ENCODE measurements around the gene GKN1.

The GKN1 gene

DNA sequence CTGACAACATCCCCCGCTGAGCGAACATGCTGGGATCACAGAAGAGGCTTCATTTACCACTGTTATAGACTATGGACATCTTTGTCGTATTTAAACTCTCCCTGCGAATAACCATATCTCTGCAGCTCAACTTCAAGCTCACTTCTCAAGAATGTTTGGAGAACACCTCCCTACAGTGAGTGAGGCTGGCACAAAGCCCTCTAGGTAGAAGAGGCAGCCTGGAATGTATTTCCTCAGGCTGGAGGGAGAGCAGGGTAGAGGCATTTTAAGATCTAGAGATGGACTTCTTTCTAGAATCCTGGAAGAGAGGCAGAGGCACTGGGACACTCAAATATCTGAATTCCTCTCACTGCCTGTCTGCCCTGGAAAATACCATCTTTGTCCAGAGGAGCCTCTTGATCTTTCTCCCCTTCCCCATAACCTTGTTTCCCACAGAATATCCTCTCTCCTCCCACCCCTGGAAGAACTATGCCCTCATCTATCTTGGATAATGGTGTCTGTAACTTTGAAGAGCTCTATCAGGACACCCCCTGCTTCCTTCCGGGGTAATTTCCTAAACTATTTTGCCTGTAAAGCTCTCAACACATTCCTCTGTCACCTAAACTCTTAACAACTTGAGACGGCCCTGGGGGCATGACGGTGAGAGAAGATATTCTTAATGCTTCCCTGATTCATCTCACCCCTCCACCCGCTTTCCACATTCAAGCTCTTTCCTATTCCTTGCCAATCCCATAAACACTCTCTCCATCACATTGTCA lies 36.2 kb downstream of the GKN1 start:
- no peak for DNase-seq (ENCODE audit: low read depth)
- no peaks in the 10 kb centered on the region for H3K9me3 ChIP-seq (ENCODE audit: control insufficient read depth, low read length)

DNA sequence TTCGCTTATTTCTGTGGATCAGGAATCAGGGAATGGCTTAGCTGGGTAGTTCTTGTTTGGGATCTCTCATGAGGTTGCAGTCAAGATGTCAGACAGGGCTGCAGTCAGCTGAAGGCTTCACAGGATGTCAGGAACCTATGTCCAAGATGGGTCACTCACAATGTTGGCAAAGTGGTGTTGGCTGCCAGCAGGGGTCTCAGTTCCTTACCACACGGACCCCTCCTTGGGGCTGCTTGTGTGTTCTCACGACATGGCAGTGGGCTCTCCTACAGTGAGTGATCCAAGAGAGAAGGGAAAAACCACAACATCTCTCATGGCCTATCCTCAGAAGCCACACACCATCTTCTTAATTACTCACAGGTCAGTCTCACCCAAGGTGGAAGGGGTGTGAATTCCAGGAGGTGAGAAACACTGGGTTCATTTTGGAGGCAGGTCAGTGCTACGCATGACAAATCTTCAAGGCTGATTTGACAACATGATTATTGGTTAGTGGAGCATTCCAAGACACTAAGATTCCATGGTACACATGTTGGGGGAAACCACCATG lies 37.2 kb downstream of the GKN1 start:
- H3K27me3 ChIP-seq (replicated peaks; ENCODE audit: control insufficient read depth, insufficient read depth, low read length), result no peaks in the 10 kb centered on the region
- no peak overlapping the region for H3K4me3 ChIP-seq (ENCODE audit: low read length)
- no peaks in the 10 kb centered on the region for H3K9me3 ChIP-seq (ENCODE audit: control insufficient read depth, low read length)
- no peak for DNase-seq (ENCODE audit: low read depth)
- peaks cover 26% of the 10 kb centered on the region for H3K4me1 ChIP-seq (ENCODE audit: control insufficient read depth, insufficient read depth, low read length)
- H3K36me3 ChIP-seq (ENCODE audit: control insufficient read depth, insufficient read depth, low read length, severe bottlenecking), result no peaks in the 10 kb centered on the region
- H3K9ac ChIP-seq (ENCODE audit: low read length), result no peak overlapping the region

More for the DNA sequence above, 36.2 kb downstream of the GKN1 start:
- Histone ChIP-seq H3K36me3 (ENCODE audit: control insufficient read depth, insufficient read depth, low read length, severe bottlenecking) (no peaks in the 10 kb centered on the region), H3K27me3 (replicated peaks; ENCODE audit: control insufficient read depth, insufficient read depth, low read length) (no peaks in the 10 kb centered on the region), H3K9ac (ENCODE audit: low read length) (no peak overlapping the region), H3K4me1 (ENCODE audit: control insufficient read depth, insufficient read depth, low read length) (peaks cover 26% of the 10 kb centered on the region), H3K4me3 (ENCODE audit: low read length) (no peak overlapping the region)

DNA sequence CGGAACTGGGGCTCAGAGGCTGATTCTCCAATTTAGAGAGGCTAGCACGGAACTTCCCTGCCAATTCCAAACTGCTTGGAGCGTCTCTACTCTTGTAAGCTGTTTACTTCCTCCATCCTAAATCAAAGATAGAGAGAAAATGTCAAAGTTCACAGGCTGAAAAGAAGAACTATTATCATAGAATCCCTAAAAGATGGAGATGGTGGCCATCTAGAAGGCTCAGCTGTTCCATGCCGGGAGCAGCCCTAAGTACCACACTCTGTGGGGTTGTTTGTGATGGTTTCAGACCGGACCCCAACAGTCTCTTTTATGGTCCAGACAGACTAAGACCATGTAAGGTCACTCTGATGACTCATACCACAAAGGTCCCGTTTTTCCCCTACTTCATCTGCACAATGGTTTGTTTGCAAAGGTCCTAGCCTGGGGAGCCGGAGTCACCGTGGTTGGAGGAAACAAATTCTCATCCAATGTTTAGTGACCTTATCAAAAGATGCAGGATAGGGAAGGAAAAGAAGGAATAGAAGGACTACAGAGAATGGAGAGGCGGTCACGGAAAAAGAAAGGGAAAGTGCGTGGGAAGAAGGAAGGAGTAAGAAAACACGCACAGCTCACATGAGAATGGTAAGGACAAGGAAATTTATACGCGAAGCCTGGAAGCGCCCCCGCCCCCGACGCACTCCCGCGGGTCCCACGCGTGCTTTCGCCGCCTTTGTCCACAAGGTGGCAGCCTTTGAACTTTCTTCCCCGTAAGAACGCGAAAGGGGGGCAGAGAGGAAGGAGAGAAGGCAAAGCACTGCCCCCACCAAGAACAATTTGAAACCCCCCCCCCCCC lies 38.1 kb downstream of the GKN1 start:
- peak; percentile 94 for DNase-seq (ENCODE audit: low read depth)
- peaks cover 33% of the 10 kb centered on the region for H3K4me1 ChIP-seq (ENCODE audit: control insufficient read depth, insufficient read depth, low read length)
- no peaks in the 10 kb centered on the region for H3K36me3 ChIP-seq (ENCODE audit: control insufficient read depth, insufficient read depth, low read length, severe bottlenecking)
- peak overlapping the region; percentile 96 for H3K4me3 ChIP-seq (ENCODE audit: low read length)
- H3K27me3 ChIP-seq (replicated peaks; ENCODE audit: control insufficient read depth, insufficient read depth, low read length), result no peaks in the 10 kb centered on the region
- H3K9me3 ChIP-seq (ENCODE audit: control insufficient read depth, low read length), result no peaks in the 10 kb centered on the region
- H3K9ac ChIP-seq (ENCODE audit: low read length), result peak overlapping the region; percentile 92

DNA sequence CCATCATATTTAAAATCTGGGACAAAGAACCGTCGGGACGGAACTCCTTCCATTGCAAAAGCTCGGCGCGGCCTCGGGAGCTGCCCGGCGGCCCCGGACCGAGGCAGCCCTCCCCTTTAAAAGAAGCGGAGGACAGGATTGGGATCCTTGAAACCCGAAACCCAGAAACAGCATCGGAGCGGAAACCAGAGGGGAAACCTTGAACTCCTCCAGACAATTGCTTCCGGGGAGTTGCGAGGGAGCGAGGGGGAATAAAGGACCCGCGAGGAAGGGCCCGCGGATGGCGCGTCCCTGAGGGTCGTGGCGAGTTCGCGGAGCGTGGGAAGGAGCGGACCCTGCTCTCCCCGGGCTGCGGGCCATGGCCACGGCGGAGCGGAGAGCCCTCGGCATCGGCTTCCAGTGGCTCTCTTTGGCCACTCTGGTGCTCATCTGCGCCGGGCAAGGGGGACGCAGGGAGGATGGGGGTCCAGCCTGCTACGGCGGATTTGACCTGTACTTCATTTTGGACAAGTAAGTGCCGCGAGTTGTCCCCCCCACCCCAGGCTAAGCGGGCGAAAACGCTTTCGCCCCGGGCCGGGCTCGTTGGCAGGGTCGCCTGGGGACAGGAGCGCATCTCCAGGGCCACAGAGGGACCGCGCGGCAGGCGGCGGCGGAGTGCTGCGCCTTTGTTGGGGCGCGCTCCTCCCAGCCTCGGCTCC lies 38.9 kb downstream of the GKN1 start, which contains the start of gene ANTXR1:
ANTXR1 (plus strand) TSS at position 38 of the 698 bp plus-strand sequence; CDS start at position 359, 321 bp downstream.
- Histone ChIP-seq H3K9ac (ENCODE audit: low read length) (peak within 1 kb of the TSS; percentile 92), H3K9me3 (ENCODE audit: control insufficient read depth, low read length) (no peaks in the 10 kb centered on the region), H3K36me3 (ENCODE audit: control insufficient read depth, insufficient read depth, low read length, severe bottlenecking) (no peaks in the 10 kb centered on the region), H3K27me3 (replicated peaks; ENCODE audit: control insufficient read depth, insufficient read depth, low read length) (no peaks in the 10 kb centered on the region), H3K4me1 (ENCODE audit: control insufficient read depth, insufficient read depth, low read length) (peaks cover 31% of the 10 kb centered on the region), H3K4me3 (ENCODE audit: low read length) (peak within 1 kb of the TSS; percentile 96)
- peak; percentile 92 for DNase-seq (ENCODE audit: low read depth)

DNA sequence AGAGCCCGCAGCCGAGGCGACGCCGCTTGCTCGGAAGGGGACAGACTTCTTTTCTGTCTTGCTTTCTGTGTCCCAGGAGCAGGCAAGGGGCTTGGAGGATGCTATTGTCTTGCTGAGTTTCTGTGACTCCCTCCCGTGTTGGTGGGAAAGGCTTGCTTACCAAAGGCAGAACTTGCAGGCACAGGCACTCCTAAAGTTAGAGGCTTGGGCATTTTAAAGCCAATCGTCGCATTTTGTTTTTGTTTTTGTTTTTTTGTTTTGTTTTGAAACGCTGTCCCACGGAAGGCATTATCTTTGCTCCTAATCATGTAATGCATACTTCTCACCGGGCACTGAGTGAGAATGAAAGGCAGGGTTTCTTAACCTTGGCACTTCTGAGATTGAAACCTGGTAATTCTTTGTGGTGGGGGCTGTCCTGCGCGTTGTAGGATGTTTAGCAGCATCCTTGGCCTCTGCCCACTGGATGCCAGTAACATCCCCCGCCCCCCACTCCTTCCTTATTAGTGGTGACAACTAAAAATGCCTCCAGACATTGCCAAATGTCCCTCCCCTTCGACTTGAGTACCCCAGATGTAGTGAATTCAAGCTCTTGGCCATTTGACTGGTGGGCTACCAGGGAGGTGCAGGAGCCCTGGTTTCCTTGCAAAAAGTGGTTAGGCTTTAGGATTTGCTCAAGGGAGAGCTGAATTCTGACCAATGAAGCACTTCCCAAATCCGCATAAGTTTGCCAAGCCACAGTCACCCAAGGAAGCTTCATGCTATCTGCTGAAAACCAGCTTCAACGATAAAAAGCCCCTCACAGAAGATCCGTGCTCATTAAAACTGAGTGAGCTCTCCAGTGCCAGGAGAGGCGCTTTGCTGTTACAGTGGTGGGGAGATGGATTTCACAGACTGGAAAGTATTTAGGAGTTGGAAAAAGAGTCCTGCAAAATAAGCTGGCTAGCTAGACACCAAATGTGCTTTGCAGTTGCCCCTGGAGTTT lies 39.7 kb downstream of the GKN1 start:
- H3K9ac ChIP-seq (ENCODE audit: low read length), result peak overlapping the region; percentile 92
- H3K4me1 ChIP-seq (ENCODE audit: control insufficient read depth, insufficient read depth, low read length), result peaks cover 37% of the 10 kb centered on the region
- H3K27me3 ChIP-seq (replicated peaks; ENCODE audit: control insufficient read depth, insufficient read depth, low read length), result no peaks in the 10 kb centered on the region
- H3K36me3 ChIP-seq (ENCODE audit: control insufficient read depth, insufficient read depth, low read length, severe bottlenecking), result no peaks in the 10 kb centered on the region
- H3K9me3 ChIP-seq (ENCODE audit: control insufficient read depth, low read length), result no peaks in the 10 kb centered on the region
- H3K4me3 ChIP-seq (ENCODE audit: low read length), result peak overlapping the region; percentile 96
- DNase-seq (ENCODE audit: low read depth), result peak; percentile 72

DNA sequence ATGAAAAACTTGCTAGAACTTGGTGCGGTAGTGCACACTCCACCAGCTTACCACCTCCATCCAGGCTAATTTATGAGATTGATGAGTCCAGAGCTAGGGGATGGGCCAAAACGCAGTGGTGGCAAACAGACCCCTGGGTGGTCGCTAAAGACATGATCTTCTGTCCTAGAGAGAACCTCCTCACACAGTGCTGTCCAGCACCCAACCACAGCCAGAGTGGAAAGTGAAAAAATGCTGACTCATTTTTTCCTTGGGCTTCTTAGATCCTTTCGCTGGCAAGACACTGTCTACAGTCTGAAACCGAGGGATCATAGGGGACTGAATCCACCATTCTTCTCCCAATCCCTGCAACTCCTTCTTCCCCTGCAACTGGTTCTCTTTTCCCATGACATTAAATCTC lies 42.6 kb downstream of the GKN1 start:
- H3K4me3 ChIP-seq (ENCODE audit: low read length), result peak overlapping the region; percentile 13
- no peaks in the 10 kb centered on the region for H3K9me3 ChIP-seq (ENCODE audit: control insufficient read depth, low read length)
- H3K27me3 ChIP-seq (replicated peaks; ENCODE audit: control insufficient read depth, insufficient read depth, low read length), result no peaks in the 10 kb centered on the region
- no peaks in the 10 kb centered on the region for H3K36me3 ChIP-seq (ENCODE audit: control insufficient read depth, insufficient read depth, low read length, severe bottlenecking)
- no peak overlapping the region for H3K9ac ChIP-seq (ENCODE audit: low read length)
- DNase-seq (ENCODE audit: low read depth), result peak; percentile 81
- peaks cover 51% of the 10 kb centered on the region for H3K4me1 ChIP-seq (ENCODE audit: control insufficient read depth, insufficient read depth, low read length)

DNA sequence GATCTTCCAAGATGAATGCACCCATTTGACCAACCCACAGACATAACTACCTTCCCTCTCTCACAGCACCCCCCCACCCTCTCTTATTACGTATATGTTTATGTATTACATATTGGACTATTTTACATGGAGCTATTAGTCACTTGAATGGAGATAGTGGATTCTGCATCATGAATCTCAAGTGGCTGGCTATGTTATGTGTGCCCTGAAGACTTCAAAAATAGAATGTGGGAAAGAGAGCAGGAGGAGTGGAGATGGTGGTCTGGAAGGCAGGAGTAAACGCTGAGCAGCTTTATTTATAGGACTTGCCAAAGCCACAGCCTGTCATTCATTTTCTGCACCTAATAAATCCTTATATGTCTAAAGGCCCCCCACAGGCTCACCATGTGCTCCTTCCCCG lies 43.4 kb downstream of the GKN1 start:
- Histone ChIP-seq H3K36me3 (ENCODE audit: control insufficient read depth, insufficient read depth, low read length, severe bottlenecking) (no peaks in the 10 kb centered on the region), H3K9ac (ENCODE audit: low read length) (no peak overlapping the region), H3K9me3 (ENCODE audit: control insufficient read depth, low read length) (no peaks in the 10 kb centered on the region), H3K27me3 (replicated peaks; ENCODE audit: control insufficient read depth, insufficient read depth, low read length) (no peaks in the 10 kb centered on the region), H3K4me1 (ENCODE audit: control insufficient read depth, insufficient read depth, low read length) (peaks cover 45% of the 10 kb centered on the region), H3K4me3 (ENCODE audit: low read length) (no peak overlapping the region)
- no peak for DNase-seq (ENCODE audit: low read depth)

DNA sequence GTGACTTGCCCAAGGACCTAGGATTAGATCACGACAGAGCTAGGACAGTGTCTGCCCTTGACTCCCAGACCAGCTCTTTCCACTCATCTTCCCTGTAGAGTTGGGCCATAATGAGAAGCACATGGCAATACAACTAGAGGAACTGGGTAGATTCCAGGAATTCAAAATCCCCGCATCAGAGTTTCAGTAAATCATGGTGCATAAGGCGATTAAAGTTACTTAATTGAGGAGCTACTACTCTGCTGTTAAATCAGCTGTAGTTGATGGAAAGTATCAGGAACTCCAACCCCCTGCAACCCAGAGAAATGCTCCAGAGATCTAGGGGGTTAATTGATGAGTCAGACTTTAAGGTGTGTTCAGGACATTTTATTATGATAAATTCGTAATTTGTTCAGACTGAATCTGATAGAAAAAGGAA lies 44.3 kb downstream of the GKN1 start:
- Histone ChIP-seq H3K9ac (ENCODE audit: low read length) (no peak overlapping the region), H3K27me3 (replicated peaks; ENCODE audit: control insufficient read depth, insufficient read depth, low read length) (no peaks in the 10 kb centered on the region), H3K4me3 (ENCODE audit: low read length) (no peak overlapping the region), H3K36me3 (ENCODE audit: control insufficient read depth, insufficient read depth, low read length, severe bottlenecking) (no peaks in the 10 kb centered on the region), H3K9me3 (ENCODE audit: control insufficient read depth, low read length) (no peaks in the 10 kb centered on the region), H3K4me1 (ENCODE audit: control insufficient read depth, insufficient read depth, low read length) (peaks cover 45% of the 10 kb centered on the region)
- no peak for DNase-seq (ENCODE audit: low read depth)

DNA sequence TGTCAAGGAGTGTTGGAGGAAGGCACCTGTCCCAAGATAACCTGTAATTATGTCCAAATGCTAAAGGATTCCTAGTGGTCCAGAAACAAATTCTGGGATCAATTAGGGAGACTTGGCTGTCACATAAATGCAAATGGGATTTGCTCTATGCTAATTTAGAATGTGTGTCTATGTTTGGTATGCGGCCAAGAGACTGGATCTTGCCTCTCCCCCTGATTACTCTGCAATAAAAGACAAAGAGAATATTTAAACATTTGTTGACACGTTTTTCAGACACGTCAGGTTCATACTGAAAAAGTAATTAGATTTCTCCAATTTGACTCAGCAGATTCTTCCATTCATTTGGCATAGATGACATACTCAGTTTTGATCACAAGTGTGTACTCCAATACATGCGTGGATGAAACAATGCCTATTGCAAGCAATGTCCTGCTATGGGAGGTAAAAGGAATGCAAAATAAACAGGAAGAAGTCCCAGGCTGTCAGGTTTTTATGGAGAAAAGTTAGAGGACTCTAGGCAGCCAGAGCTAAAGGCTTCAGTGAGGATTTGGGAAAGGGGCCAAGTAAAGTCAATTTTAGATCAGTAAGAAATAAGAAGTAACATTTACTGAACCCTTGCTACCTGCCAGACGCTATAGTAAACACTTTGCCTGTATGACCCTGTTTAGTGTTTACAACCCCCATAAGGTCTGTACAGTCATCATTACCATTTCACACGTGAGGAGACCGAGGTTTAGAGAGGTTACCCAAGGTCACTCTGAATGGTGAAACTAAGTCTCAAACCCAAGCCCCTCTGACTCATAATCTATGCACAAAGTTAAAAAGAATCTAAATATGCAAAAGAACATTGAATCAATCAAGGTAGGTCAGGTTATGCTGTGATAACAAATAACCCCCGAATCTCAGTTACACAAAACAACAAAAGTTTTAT lies 46.3 kb downstream of the GKN1 start:
- H3K27me3 ChIP-seq (replicated peaks; ENCODE audit: control insufficient read depth, insufficient read depth, low read length), result no peaks in the 10 kb centered on the region
- no peak for DNase-seq (ENCODE audit: low read depth)
- H3K9ac ChIP-seq (ENCODE audit: low read length), result no peak overlapping the region
- no peak overlapping the region for H3K4me3 ChIP-seq (ENCODE audit: low read length)
- no peaks in the 10 kb centered on the region for H3K36me3 ChIP-seq (ENCODE audit: control insufficient read depth, insufficient read depth, low read length, severe bottlenecking)
- no peaks in the 10 kb centered on the region for H3K9me3 ChIP-seq (ENCODE audit: control insufficient read depth, low read length)
- H3K4me1 ChIP-seq (ENCODE audit: control insufficient read depth, insufficient read depth, low read length), result peaks cover 31% of the 10 kb centered on the region
